Activated CD4-positive, alpha-beta T cell treated with anti-CD3 and anti-CD28 coated beads, Interleukin-2, amount 50 U/mL, for 4 hours (primary cell): ENCODE data around the gene ZNF383.
"Not testable (repeated sequence)": the region's sequence is repeated elsewhere in the genome, so short reads cannot be mapped to it uniquely, and the experiment has no call there.

Experiments
- DNase-seq, 2 experiments: peaks; one replicate each; pipeline ENCODE4 v3.0.0-alpha.2; 2020

Gene ZNF383

DNA sequence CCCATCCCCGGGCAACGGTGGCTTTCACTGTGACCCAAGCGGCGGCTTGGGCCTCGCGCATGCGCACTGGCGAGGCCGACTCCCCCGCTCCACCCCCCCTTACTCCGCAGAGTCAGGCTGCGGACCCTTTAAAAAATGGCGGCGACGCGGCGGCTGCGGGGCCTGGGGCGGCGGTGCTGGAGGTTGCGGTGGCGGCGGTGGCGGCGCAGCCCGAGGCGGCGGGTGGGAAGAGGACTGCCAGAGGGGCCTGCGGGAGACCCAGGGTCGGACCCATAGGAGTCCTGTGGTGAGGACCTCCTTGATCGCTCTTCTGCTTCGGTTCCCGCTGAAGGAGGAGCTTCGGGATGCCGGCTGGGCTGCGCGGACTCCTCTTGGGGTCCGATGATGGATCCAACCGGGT, 76.2 kb downstream of the ZNF383 start:
- DNase-seq = not testable (repeated sequence)
